HCT116 (cell line): ENCODE measurements around the gene CERK. TPM values are rescaled to one million over a fixed set of nuclear protein-coding genes. Genes with fewer than 3 reads are reported as not detected.

ENCODE experiments used
- ATAC-seq: fragments of 200-7000 bp; cut with Tn5 transposase; 2 replicates; pipeline ENCODE4 v1.9.1; 2020; ENCODE audit warnings: mild to moderate bottlenecking, moderate library complexity
- BruUV-seq: library from RNA; stranded (reverse); fragments of 400-500 nt; replicated peaks from 2 replicates; lab custom pipeline; 2021; lab: Mats Ljungman, UMichigan
- CTCF ChIA-PET: fragments of 300-600 bp; sonication (Branson Sonifier 250); formaldehyde crosslinking; loops from one replicate; lab custom pipeline; 2021; ENCODE audit warnings: antibody characterized with exemption; lab: Charles Lee
- POLR2A ChIA-PET: fragments of 300-600, 350-600 bp; sonication (Branson Sonifier 250); formaldehyde crosslinking; loops from one replicate; lab custom pipeline; 2021; ENCODE audit warnings: antibody characterized with exemption; lab: Charles Lee
- RAD21 ChIA-PET, 2 experiments: fragments of 300-600 bp; sonication (Branson Sonifier 250); formaldehyde crosslinking; loops; one replicate each; lab custom pipeline; 2023; ENCODE audit warnings: low total read pairs in 2 of 2; ENCODE audit not compliant: uncharacterized antibody in 2 of 2, unreplicated experiment in 2 of 2, low non-redundant PET in 1 of 2; lab: Charles Lee
- DNase-seq: peaks from one replicate; pipeline ENCODE4 v3.0.0-alpha.2; 2010; ENCODE audit warnings: low read depth, low spot score
- H2AFZ ChIP-seq: fragments of 200-600 bp; shearing (Covaris generic), sonication (generic); 2 replicates; pipeline ENCODE4 v1.6.1; 2017; ENCODE audit warnings: low read depth, mixed run types, mixed read lengths, antibody characterized with exemption, low read length; ENCODE audit not compliant: poor library complexity, severe bottlenecking
- H3K27ac ChIP-seq: 2 replicates; pipeline ENCODE4 v1.5.1; 2012; ENCODE audit warnings: low read depth, low read length
- H3K27me3 ChIP-seq: fragments of 200-600 bp; sonication (generic); 2 replicates; pipeline ENCODE4 v1.6.1; 2016; ENCODE audit warnings: mixed run types, low read length, mixed read lengths; ENCODE audit not compliant: insufficient read depth
- H3K36me3 ChIP-seq, 2 experiments: fragments of 200-500 bp in 1 of 2; fragments of 200-600 bp in 1 of 2; sonication (Bioruptor generic) in 1 of 2; sonication (generic) in 1 of 2; 2 replicates each; pipeline versions ENCODE4 v1.5.1 to v1.6.1; 2014 to 2016; ENCODE audit warnings: low read length in 2 of 2, inconsistent platforms in 1 of 2, mixed read lengths in 1 of 2, mixed run types in 1 of 2; ENCODE audit not compliant: insufficient read depth in 2 of 2, control insufficient read depth in 1 of 2
- H3K4me1 ChIP-seq, 2 experiments: fragments of 200-600 bp in 1 of 2; sonication (generic) in 1 of 2; 2 replicates each; pipeline versions ENCODE4 v1.5.1 to v1.6.1; 2012 to 2017; ENCODE audit warnings: low read length in 2 of 2, inconsistent platforms in 1 of 2, mild to moderate bottlenecking in 1 of 2, mixed read lengths in 1 of 2, mixed run types in 1 of 2, moderate library complexity in 1 of 2; ENCODE audit not compliant: insufficient read depth in 2 of 2, control insufficient read depth in 1 of 2
- H3K4me2 ChIP-seq: fragments of 200-600 bp; sonication (generic); 2 replicates; pipeline ENCODE4 v1.6.1; 2017; ENCODE audit warnings: mixed run types, low read length, mixed read lengths
- H3K4me3 ChIP-seq, 2 experiments: fragments of 200-600 bp in 1 of 2; sonication (generic) in 1 of 2; replicated peaks in 1 of 2; 2 replicates each; pipeline ENCODE4 v1.5.1; 2011 to 2016; ENCODE audit warnings: low read length in 2 of 2, control low read depth in 1 of 2, low read depth in 1 of 2, mild to moderate bottlenecking in 1 of 2, mixed read lengths in 1 of 2, mixed run types in 1 of 2
- H3K79me2 ChIP-seq: fragments of 200-600 bp; sonication (generic); 2 replicates; pipeline ENCODE4 v1.6.1; 2017; ENCODE audit warnings: mild to moderate bottlenecking, mixed run types, low read length, moderate library complexity, mixed read lengths; ENCODE audit not compliant: insufficient read depth
- H3K9ac ChIP-seq: fragments of 200-600 bp; sonication (generic); 2 replicates; pipeline ENCODE4 v1.6.1; 2016; ENCODE audit warnings: low read length, mixed read lengths
- H3K9me2 ChIP-seq: fragments of 200-600 bp; sonication (generic), shearing (Covaris generic); 2 replicates; pipeline ENCODE4 v1.6.1; 2017; ENCODE audit warnings: mixed run types, mild to moderate bottlenecking, moderate library complexity; ENCODE audit not compliant: insufficient read depth
- H3K9me3 ChIP-seq, 2 experiments: fragments of 200-500 bp in 1 of 2; fragments of 200-600 bp in 1 of 2; sonication (Bioruptor generic) in 1 of 2; sonication (generic) in 1 of 2; 2 replicates each; pipeline ENCODE4 v1.6.1; 2014 to 2017; ENCODE audit warnings: low read length in 2 of 2, mixed read lengths in 2 of 2, inconsistent platforms in 1 of 2, low read depth in 1 of 2, mild to moderate bottlenecking in 1 of 2, mixed run types in 1 of 2, moderate library complexity in 1 of 2; ENCODE audit not compliant: control insufficient read depth in 1 of 2, insufficient read depth in 1 of 2
- H4K20me1 ChIP-seq: fragments of 200-600 bp; sonication (generic), shearing (Covaris generic); 2 replicates; pipeline ENCODE4 v1.6.1; 2017; ENCODE audit warnings: mixed run types, mild to moderate bottlenecking, moderate library complexity; ENCODE audit not compliant: insufficient read depth
- ATF3 ChIP-seq: IDR thresholded peaks from 2 replicates; pipeline ENCODE4 v1.6.1; 2012
- CBX3 ChIP-seq: IDR thresholded peaks from 2 replicates; pipeline ENCODE4 v1.6.1; 2012; ENCODE audit warnings: low read depth
- ELF1 ChIP-seq: IDR thresholded peaks from 2 replicates; pipeline ENCODE4 v1.6.1; 2012; ENCODE audit warnings: low read depth, borderline replicate concordance
- EZH2 ChIP-seq: fragments of 200-600 bp; sonication (generic); IDR thresholded peaks from 2 replicates; pipeline ENCODE4 v1.6.1; 2017; ENCODE audit warnings: antibody characterized with exemption, mixed run types
- EZH2phosphoT487 ChIP-seq: fragments of 200-600 bp; IDR thresholded peaks from 2 replicates; pipeline ENCODE4 v1.6.1; 2018; ENCODE audit warnings: antibody characterized with exemption, borderline replicate concordance
- FOSL1 ChIP-seq: IDR thresholded peaks from 2 replicates; pipeline ENCODE4 v1.6.1; 2012; ENCODE audit warnings: low read depth
- JUND ChIP-seq: IDR thresholded peaks from 2 replicates; pipeline ENCODE4 v1.6.1; 2012
- POLR2A ChIP-seq: IDR thresholded peaks from 2 replicates; pipeline ENCODE4 v1.7.0; 2011; ENCODE audit warnings: borderline replicate concordance; ENCODE audit not compliant: insufficient read depth, insufficient read length; ENCODE audit errors: extremely low read depth
- YY1 ChIP-seq: IDR thresholded peaks from 2 replicates; pipeline ENCODE4 v1.6.1; 2011; ENCODE audit warnings: low read length, low read depth, moderate library complexity, mild to moderate bottlenecking; ENCODE audit not compliant: insufficient replicate concordance; ENCODE audit errors: extremely low read depth
- ZBTB33 ChIP-seq: IDR thresholded peaks from 2 replicates; pipeline ENCODE4 v1.6.1; 2011; ENCODE audit warnings: mild to moderate bottlenecking, low read length, moderate library complexity; ENCODE audit not compliant: insufficient replicate concordance; ENCODE audit errors: extremely low read depth
- ZNF274 ChIP-seq: fragments of 200-500 bp; sonication (Bioruptor generic); IDR thresholded peaks from 2 replicates; pipeline ENCODE4 v1.6.1; 2014; ENCODE audit warnings: mild to moderate bottlenecking, low read depth, low read length, inconsistent platforms
- intact Hi-C: fragments of 100-400 bp; cut with micrococcal nuclease; formaldehyde crosslinking; loops from 2 replicates; pipeline ENCODE4 v1.10.0; 2022
- total RNA-seq: library from RNA; stranded (reverse); gene quantifications from one replicate; pipeline ENCODE4 v1.2.1, GENCODE V29; 2021; ENCODE audit not compliant: unreplicated experiment

The CERK gene
- total RNA-seq, 1 experiment from 2014 or later, result 35.0 TPM

GRCh38 chr22:46665151-46665695, 72.8 kb downstream of the CERK start:
- POLR2A ChIA-PET, result no interaction called here
- BruUV-seq, result no TSS peak

More at GRCh38 chr22:46665151-46665695, 72.8 kb downstream of the CERK start:
- H3K79me2 ChIP-seq, result no peaks in the 10 kb centered on the region
- intact Hi-C loops, result no loop called here
- H2AFZ ChIP-seq, result no peak overlapping the region
- TF ChIP-seq JUND (no peak), ZBTB33 (no peak), FOSL1 (no peak), EZH2 (no peak), EZH2phosphoT487 (no peak), CBX3 (no peak), ZNF274 (no peak), YY1 (no peak), POLR2A (no peak), ATF3 (no peak), ELF1 (no peak)
- TF ChIP-seq, all 23 proteins: peak for 0
- no peaks in the 10 kb centered on the region for H3K36me3 ChIP-seq
- H3K27ac ChIP-seq, result no peak overlapping the region
- H3K9ac ChIP-seq, result no peak overlapping the region
- no peaks in the 10 kb centered on the region for H3K27me3 ChIP-seq
- no peak for DNase-seq
- H3K9me2 ChIP-seq, result no peaks in the 10 kb centered on the region
- ChIA-PET CTCF (no interaction called here), RAD21 (no interaction called here)
- H3K4me3 ChIP-seq, result no peak overlapping the region
- no peaks in the 10 kb centered on the region for H4K20me1 ChIP-seq
- H3K4me1 ChIP-seq, result peaks cover 19 to 21% of the 10 kb centered on the region in 2 experiments
- no peaks in the 10 kb centered on the region for H3K9me3 ChIP-seq
- H3K4me2 ChIP-seq, result no peak overlapping the region
- no peak for ATAC-seq
